DND-41 (cell line): Measurements from ENCODE around the gene NR5A1.

ENCODE experiments used
- ATAC-seq: fragments of 200-7000 bp; cut with Tn5 transposase; 3 replicates; pipeline ENCODE4 v1.9.1; 2021; ENCODE audit warnings: low read depth; ENCODE audit not compliant: insufficient read depth
- DNase-seq: peaks from one replicate; pipeline ENCODE4 v3.0.0-alpha.2; 2020
- H2AFZ ChIP-seq: 2 replicates; pipeline ENCODE4 v1.6.0; 2012; ENCODE audit warnings: low read depth, low read length
- H3K27ac ChIP-seq: 2 replicates; pipeline ENCODE4 v1.5.1; 2012; ENCODE audit warnings: low read length, inconsistent platforms
- H3K27me3 ChIP-seq: fragments of 200-600 bp; sonication (generic); 2 replicates; pipeline ENCODE4 v1.6.0; 2012; ENCODE audit warnings: low read length, mild to moderate bottlenecking, inconsistent platforms; ENCODE audit not compliant: insufficient read depth, poor library complexity
- H3K36me3 ChIP-seq: 2 replicates; pipeline ENCODE4 v1.5.1; 2012; ENCODE audit warnings: low read length, inconsistent platforms; ENCODE audit not compliant: insufficient read depth
- H3K4me1 ChIP-seq: 2 replicates; pipeline ENCODE4 v1.5.1; 2012; ENCODE audit warnings: mild to moderate bottlenecking, low read length; ENCODE audit not compliant: insufficient read depth
- H3K4me2 ChIP-seq: 2 replicates; pipeline ENCODE4 v1.6.0; 2012; ENCODE audit warnings: mild to moderate bottlenecking, moderate library complexity, low read length, inconsistent platforms; ENCODE audit not compliant: insufficient read depth
- H3K4me3 ChIP-seq, 2 experiments: fragments of 200-600 bp in 1 of 2; shearing (Covaris generic) in 1 of 2; 2 replicates each; pipeline ENCODE4 v1.5.1; 2012 to 2016; ENCODE audit warnings: inconsistent platforms in 2 of 2, low read length in 2 of 2, mild to moderate bottlenecking in 2 of 2, low read depth in 1 of 2, moderate library complexity in 1 of 2
- H3K79me2 ChIP-seq: 2 replicates; pipeline ENCODE4 v1.6.0; 2012; ENCODE audit warnings: low read length, inconsistent platforms; ENCODE audit not compliant: insufficient read depth
- H3K9ac ChIP-seq: 2 replicates; pipeline ENCODE4 v1.6.0; 2012; ENCODE audit warnings: low read depth, mild to moderate bottlenecking, inconsistent platforms, low read length, moderate library complexity
- H3K9me3 ChIP-seq: 2 replicates; pipeline ENCODE4 v1.5.1; 2012; ENCODE audit warnings: low read length, moderate library complexity, mild to moderate bottlenecking, inconsistent platforms; ENCODE audit not compliant: insufficient read depth, severe bottlenecking
- H4K20me1 ChIP-seq: 2 replicates; pipeline ENCODE4 v1.6.0; 2012; ENCODE audit warnings: low read length; ENCODE audit not compliant: insufficient read depth
- CTCF ChIP-seq: IDR thresholded peaks from 2 replicates; pipeline ENCODE4 v1.5.1; 2012; ENCODE audit warnings: borderline replicate concordance, low read length, moderate library complexity, mild to moderate bottlenecking; ENCODE audit not compliant: poor library complexity, severe bottlenecking; ENCODE audit errors: extremely low read depth
- EZH2 ChIP-seq: IDR thresholded peaks from 3 replicates; pipeline ENCODE4 v1.6.1; 2012; ENCODE audit warnings: borderline replicate concordance, low read depth, mild to moderate bottlenecking, moderate library complexity, low read length, inconsistent platforms; ENCODE audit not compliant: severe bottlenecking

The NR5A1 gene

GRCh38 chr9:124486778-124487259, 20.4 kb downstream of the NR5A1 start:
- no peaks in the 10 kb centered on the region for H3K36me3 ChIP-seq
- H4K20me1 ChIP-seq: no peaks in the 10 kb centered on the region
- H2AFZ ChIP-seq: no peak overlapping the region
- H3K4me3 ChIP-seq: no peak overlapping the region
- no peak overlapping the region for H3K27ac ChIP-seq
- H3K9ac ChIP-seq: no peak overlapping the region
- H3K4me2 ChIP-seq: no peak overlapping the region
- no peaks in the 10 kb centered on the region for H3K79me2 ChIP-seq
- no peaks in the 10 kb centered on the region for H3K9me3 ChIP-seq
- no peaks in the 10 kb centered on the region for H3K27me3 ChIP-seq
- ATAC-seq: no peak
- H3K4me1 ChIP-seq: no peaks in the 10 kb centered on the region
- no peak for DNase-seq
- TF ChIP-seq CTCF (no peak), EZH2 (no peak)

- Histone ChIP-seq H3K4me3 (no peak overlapping the region), H3K9ac (no peak overlapping the region), H3K79me2 (no peaks in the 10 kb centered on the region), H4K20me1 (no peaks in the 10 kb centered on the region), H3K9me3 (no peaks in the 10 kb centered on the region), H3K36me3 (no peaks in the 10 kb centered on the region), H3K27ac (no peak overlapping the region), H3K4me2 (no peak overlapping the region), H2AFZ (no peak overlapping the region), H3K4me1 (no peaks in the 10 kb centered on the region), H3K27me3 (no peaks in the 10 kb centered on the region)
- ATAC-seq: no peak
- no peak for TF ChIP-seq CTCF
- no peak for TF ChIP-seq EZH2
- no peak for DNase-seq
Observed at GRCh38 chr9:124485936-124486335, 21.3 kb downstream of the NR5A1 start.

- ATAC-seq (no peak), DNase-seq (no peak)
- Histone ChIP-seq H3K4me2 (no peak overlapping the region), H3K36me3 (no peaks in the 10 kb centered on the region), H3K4me1 (no peaks in the 10 kb centered on the region), H3K9me3 (no peaks in the 10 kb centered on the region), H2AFZ (no peak overlapping the region), H3K27ac (no peak overlapping the region), H3K4me3 (no peak overlapping the region), H3K27me3 (no peaks in the 10 kb centered on the region), H3K9ac (no peak overlapping the region), H4K20me1 (no peaks in the 10 kb centered on the region), H3K79me2 (no peaks in the 10 kb centered on the region)
- TF ChIP-seq EZH2: no peak
- TF ChIP-seq CTCF: no peak
Observed at GRCh38 chr9:124485201-124485600, 22.0 kb downstream of the NR5A1 start.

- no peak overlapping the region for H3K4me3 ChIP-seq
- no peaks in the 10 kb centered on the region for H3K79me2 ChIP-seq
- no peak overlapping the region for H3K9ac ChIP-seq
- no peak overlapping the region for H2AFZ ChIP-seq
- no peak overlapping the region for H3K4me2 ChIP-seq
- no peaks in the 10 kb centered on the region for H4K20me1 ChIP-seq
- H3K4me1 ChIP-seq: no peaks in the 10 kb centered on the region
- no peaks in the 10 kb centered on the region for H3K9me3 ChIP-seq
- no peak for ATAC-seq
- TF ChIP-seq CTCF: no peak
- no peak for TF ChIP-seq EZH2
- H3K36me3 ChIP-seq: no peaks in the 10 kb centered on the region
- no peak for DNase-seq
- H3K27ac ChIP-seq: no peak overlapping the region
- no peaks in the 10 kb centered on the region for H3K27me3 ChIP-seq
Observed at GRCh38 chr9:124483481-124483880, 23.7 kb downstream of the NR5A1 start.
